Measurements from ENCODE around the gene GALNT16.

Gene GALNT16

DNA sequence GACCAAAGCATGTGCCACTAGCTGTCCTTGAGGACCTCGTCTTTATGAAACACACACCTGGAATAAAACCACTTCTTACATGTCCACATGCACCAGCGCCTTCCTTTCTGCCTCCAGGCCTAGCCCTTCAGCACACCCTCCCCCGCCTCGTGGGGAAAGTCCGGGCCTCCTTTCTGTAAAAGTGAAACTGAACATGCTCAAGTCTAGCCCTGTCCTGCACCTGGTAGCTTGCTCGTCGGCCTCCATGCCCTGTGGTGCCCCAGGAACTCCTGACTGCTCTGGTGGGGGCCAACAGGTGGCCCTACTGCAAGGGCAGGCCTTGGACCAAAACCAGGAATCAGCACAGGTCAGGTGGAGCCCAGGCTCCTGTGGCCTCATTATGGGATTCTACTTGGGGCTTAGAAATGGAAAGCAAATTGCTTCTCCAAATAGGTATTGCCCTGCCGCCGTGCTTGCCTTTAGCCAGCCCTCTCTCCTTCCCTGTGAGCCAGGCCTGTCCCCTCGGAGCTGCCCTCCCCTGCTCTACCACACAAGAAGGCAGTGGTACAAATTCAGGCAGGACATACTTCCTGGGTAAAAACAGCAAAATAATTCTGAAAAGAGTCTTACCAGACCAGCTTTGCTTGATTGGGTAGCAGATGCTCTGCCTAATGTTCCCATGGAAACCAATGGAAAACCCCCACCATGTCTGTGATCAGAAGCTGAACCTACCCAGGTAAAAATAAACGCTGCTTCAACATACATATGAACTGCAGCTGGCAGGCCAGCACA lies 94.6 kb downstream of the GALNT16 start:
- Histone ChIP-seq H3K27ac (peak overlapping the region in 16 of 21 experiments; percentile 1 to 82 (median 47)), H3K4me3 (no peak overlapping the region)

DNA sequence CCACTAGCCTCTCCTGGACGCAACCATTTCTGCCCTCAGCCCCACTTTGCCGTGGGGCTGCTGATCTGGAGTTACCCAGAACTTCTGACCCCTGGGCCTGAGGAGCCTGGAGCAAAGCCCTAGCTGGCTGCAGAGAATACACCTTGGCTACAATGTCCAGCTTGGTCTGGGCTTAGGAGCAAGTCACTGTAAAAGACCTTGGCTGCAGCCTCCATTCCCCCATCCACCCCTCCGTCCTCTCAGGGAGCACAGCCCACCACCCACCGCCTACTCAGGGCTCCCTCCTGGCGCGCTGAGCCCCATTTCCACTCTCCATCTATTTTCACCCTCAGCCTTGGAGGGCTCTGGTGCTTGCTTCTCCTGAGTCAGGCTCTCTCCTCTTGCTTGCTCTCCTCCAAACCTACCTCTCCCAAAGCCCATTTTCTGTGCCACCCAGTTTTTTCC lies 95.2 kb downstream of the GALNT16 start:
- Histone ChIP-seq H3K4me3 (no peak overlapping the region), H3K27ac (peak overlapping the region in 12 of 21 experiments; percentile 1 to 82 (median 52))

DNA sequence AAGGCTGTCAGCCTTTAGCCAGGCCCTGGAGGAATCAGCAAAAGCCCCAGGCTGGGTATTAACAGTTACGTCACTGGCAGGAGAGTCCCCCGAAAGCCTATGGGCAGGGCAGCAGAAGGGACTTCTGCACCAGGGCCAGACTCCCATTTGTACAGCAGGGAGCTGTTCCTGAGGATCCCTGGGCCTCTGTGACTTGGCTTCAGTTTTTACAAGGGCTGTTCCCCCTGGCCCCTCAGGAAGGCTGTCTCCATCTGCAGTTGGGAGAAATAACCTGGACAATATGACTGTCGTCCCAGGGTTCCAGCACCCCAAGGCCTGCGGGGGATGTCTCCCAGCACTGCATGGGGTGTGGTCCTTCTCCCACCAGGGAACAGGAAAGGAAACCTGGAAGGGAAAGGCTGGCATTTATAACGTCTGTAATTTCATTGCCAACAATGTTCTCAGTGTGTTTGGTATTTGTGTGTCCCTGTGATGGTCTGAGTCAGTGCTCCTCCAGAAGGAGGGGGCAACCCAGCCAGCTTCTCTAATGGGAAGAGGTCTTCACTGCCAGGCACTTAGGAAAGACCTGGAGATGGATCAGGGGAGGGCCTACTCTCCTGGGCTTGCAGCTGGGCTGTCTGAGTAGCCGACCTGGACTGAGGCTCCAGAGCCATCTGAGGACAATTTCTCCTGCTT lies 95.8 kb downstream of the GALNT16 start:
- peak overlapping the region in 9 of 21 experiments; percentile 5 to 82 (median 68) for H3K27ac ChIP-seq
- H3K4me3 ChIP-seq, result no peak overlapping the region

GRCh38 chr14:69356903-69357543 lies 97.1 kb downstream of the GALNT16 start:
- H3K27ac ChIP-seq, result peak overlapping the region in 1 of 21 experiments; percentile 62
- no peak overlapping the region for H3K4me3 ChIP-seq

DNA sequence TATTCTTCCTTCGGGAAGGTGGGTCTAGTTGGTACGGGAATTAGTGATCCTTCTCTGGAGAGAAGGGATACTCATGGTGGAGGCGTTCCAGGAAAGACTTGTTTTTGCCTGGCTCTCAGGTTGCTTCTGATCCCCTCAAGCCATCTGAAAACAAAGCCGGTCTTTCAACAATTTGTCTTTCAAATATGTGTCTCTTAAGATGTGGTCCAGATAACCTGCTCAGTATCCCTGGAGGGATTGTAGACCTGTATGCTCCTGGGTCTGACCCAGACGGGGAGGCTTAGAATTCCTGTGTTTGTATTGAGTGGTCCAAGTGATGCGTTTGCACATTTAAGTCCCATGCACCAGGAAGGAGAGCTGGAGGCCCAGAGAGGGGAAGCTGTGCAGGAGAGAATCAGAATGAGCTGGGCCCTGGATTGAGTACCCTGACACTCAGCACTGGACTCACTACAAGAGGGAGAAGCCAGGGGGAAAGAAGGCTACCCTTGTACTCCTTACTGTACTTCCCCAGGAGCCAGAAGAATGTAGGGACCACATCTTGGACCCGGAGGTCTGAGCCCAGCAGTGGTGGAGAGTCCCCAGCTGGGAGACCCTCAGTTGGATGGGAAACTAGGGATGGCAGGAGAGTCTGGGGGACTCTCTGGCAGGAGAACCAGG lies 97.7 kb downstream of the GALNT16 start:
- Histone ChIP-seq H3K27ac (peak overlapping the region in 1 of 21 experiments; percentile 62), H3K4me3 (no peak overlapping the region)

- no peak overlapping the region for H3K4me3 ChIP-seq
- H3K27ac ChIP-seq, result peak overlapping the region in 1 of 21 experiments; percentile 46
Observed at GRCh38 chr14:69358233-69358963, 98.4 kb downstream of the GALNT16 start.

GRCh38 chr14:69358966-69359365 lies 99.0 kb downstream of the GALNT16 start:
- H3K4me3 ChIP-seq, result no peak overlapping the region

DNA sequence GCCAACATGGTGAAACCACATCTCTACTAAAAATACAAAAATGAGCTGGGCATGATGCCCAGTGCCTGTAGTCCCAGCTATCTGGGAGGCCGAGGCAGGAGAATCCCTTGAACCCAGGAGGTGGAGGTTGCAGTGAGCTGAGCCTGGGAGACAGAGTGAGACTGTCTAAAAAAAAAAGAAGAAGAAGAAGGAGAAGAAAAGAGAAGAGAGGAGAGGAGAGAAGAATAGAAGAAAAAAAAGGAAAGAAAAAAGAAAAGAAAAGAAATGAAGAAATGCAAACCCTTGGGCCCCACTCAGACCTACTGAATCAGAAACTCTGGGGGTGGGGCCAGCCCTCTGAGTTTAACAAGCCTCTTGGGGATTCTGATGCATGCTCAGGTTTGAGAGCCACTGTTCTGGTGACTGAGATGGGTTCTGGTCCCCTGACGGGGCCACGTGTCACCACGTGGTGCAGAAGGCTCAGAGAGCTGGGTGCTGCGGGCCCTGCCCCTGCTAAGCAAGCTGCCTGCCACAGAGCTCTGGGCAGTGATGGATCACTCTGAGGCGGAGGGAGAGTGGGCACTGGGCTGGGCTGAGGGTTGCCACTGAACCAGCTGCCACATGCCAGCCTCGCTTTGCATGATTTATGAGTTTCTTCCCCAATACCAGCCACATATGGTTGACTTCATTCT lies 100.6 kb downstream of the GALNT16 start:
- H3K4me3 ChIP-seq, result no peak overlapping the region

More at GRCh38 chr14:69358966-69359365, 99.0 kb downstream of the GALNT16 start:
- H3K27ac ChIP-seq, result no peak overlapping the region

GRCh38 chr14:69363055-69363454 lies 103.1 kb downstream of the GALNT16 start:
- no peak overlapping the region for H3K27ac ChIP-seq

More for the DNA sequence above, 100.6 kb downstream of the GALNT16 start:
- no peak overlapping the region for H3K27ac ChIP-seq

GRCh38 chr14:69363964-69364363 lies 104.0 kb downstream of the GALNT16 start:
- Histone ChIP-seq H3K27ac (no peak overlapping the region), H3K4me3 (no peak overlapping the region)

More at GRCh38 chr14:69363055-69363454, 103.1 kb downstream of the GALNT16 start:
- no peak overlapping the region for H3K4me3 ChIP-seq

- Histone ChIP-seq H3K4me3 (no peak overlapping the region), H3K27ac (no peak overlapping the region)
Observed at GRCh38 chr14:69364378-69364777, 104.4 kb downstream of the GALNT16 start.

- Histone ChIP-seq H3K4me3 (no peak overlapping the region), H3K27ac (no peak overlapping the region)
Observed at GRCh38 chr14:69366069-69366468, 106.1 kb downstream of the GALNT16 start.

DNA sequence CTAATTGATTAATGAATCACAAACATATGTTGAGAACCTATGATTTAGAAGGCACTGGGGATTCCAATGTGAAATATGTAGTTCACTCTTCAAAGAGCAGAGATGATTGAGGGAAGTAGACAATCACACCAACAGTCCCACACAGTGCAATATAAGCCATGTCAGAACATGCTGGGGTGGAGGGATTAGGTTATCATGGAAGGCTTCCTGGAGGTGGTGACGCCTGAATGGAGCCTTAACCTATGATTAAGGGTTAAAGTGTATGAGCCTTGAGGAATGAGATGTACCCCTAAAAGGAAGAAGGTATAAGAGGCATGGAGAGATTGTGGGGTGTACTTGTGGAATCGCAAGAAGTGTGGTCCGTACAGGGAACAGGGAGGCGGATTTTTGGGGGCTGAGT lies 106.8 kb downstream of the GALNT16 start:
- no peak overlapping the region for H3K4me3 ChIP-seq
- H3K27ac ChIP-seq, result no peak overlapping the region

DNA sequence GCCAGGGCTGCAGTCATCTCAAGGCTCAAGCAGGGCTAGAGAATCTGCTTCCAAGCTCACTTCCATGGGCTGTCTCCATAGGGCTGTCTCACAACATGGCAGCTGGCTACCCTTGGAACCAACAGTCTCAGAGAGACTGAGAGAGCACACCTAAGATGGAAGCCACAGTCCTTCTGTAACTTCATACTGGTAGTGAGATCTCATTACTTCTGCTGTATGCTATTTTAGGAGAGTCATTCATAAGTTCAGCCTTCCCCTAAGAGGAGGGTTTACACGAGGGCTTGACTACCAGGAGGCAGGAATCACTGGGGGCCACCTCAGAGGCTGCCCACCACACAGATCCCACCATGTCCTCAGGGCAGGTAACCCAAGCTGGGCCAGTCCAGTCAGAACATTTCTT lies 108.4 kb downstream of the GALNT16 start:
- Histone ChIP-seq H3K4me3 (no peak overlapping the region), H3K27ac (no peak overlapping the region)

DNA sequence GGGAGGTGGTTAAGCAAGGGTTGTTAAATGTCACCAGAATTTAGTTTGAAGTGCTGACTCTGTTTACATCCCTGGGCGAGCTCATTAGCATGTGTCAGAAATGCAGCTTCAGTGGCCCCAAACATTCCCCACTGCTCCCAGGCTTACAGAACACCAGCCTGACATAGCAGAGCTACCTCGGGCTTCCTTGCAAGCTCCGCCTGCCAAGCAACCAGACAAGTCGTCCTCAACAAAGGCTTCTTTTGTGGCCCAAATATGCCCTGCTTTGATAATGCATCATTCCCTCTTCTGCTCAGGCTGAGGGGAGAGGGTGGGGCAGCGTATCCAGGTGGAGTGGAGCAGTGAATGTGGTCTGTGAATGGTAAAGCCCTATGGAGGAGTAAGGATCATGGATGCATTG lies 110.1 kb downstream of the GALNT16 start:
- H3K4me3 ChIP-seq, result no peak overlapping the region
- no peak overlapping the region for H3K27ac ChIP-seq

- no peak overlapping the region for H3K27ac ChIP-seq
- no peak overlapping the region for H3K4me3 ChIP-seq
Observed at GRCh38 chr14:69372146-69372545, 112.2 kb downstream of the GALNT16 start.

DNA sequence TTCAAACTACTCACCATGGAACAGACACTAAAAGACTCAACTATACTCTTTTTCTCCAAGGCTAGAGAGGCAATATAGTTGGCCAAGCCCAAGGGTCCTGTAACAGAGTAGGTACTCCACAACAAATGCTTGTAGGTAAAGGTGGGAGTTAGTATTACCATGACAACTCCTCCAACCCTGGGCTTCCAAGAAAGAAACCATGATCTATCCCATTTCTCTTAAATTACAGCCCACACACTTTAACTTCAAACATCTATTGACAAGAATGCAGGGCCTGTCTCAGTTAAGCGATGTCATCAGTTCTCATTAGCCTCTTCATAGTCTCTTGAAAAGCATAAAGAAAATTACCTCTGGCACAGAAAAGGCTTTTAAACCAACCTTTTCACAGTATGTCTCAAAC lies 113.1 kb downstream of the GALNT16 start:
- no peak overlapping the region for H3K27ac ChIP-seq
- no peak overlapping the region for H3K4me3 ChIP-seq

- H3K27ac ChIP-seq, result no peak overlapping the region
Observed at GRCh38 chr14:69374235-69374634, 114.3 kb downstream of the GALNT16 start.

DNA sequence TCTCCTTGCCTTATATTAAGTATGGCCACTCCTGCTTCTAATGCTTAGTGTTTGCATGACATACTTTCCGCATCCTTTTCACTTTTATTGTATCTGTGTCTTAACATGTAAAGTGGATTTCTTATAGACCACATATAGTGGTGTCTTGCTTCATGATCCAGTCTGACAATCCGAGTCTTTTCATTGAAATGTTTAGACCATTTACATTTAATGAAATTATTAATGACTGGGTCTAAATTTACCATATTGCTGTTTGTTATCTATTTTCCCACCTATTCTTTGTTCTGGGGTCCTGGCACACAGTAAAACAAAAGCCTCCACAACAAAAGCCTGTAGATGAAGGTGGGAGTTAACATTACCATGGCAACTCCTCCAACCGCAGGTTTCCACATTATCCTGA lies 115.2 kb downstream of the GALNT16 start:
- no peak overlapping the region for H3K4me3 ChIP-seq
- H3K27ac ChIP-seq, result no peak overlapping the region

More at GRCh38 chr14:69374235-69374634, 114.3 kb downstream of the GALNT16 start:
- H3K4me3 ChIP-seq, result no peak overlapping the region

Data from skin epidermis (tissue), 12 donors.